Astrocyte (in vitro differentiated cells and primary cell): ENCODE results near the gene GARIN5A. TPM values are rescaled to one million over a fixed set of nuclear protein-coding genes. Genes with fewer than 3 reads are reported as not detected.

ENCODE experiments used
- DNase-seq: peaks from one replicate; pipeline ENCODE4 v3.0.0-alpha.2; 2010; ENCODE audit warnings: low read depth
- FAIRE-seq: peaks from 2 replicates; lab custom pipeline; 2011; peaks lifted over from hg19 to GRCh38; lab: Jason Lieb, UNC
- H2AFZ ChIP-seq: 2 replicates; pipeline ENCODE4 v1.6.0; 2012; ENCODE audit warnings: low read depth, low read length, inconsistent platforms
- H3K27ac ChIP-seq: 2 replicates; pipeline ENCODE4 v1.5.1; 2011; ENCODE audit warnings: low read depth, low read length, inconsistent platforms
- H3K27me3 ChIP-seq: 2 replicates; pipeline ENCODE4 v1.6.0; 2011; ENCODE audit warnings: low read length, inconsistent platforms; ENCODE audit not compliant: insufficient read depth
- H3K36me3 ChIP-seq: 2 replicates; pipeline ENCODE4 v1.5.1; 2011; ENCODE audit warnings: low read length, inconsistent platforms; ENCODE audit not compliant: insufficient read depth
- H3K4me1 ChIP-seq: 2 replicates; pipeline ENCODE4 v1.5.1; 2011; ENCODE audit warnings: low read length, inconsistent platforms; ENCODE audit not compliant: insufficient read depth
- H3K4me2 ChIP-seq: 2 replicates; pipeline ENCODE4 v1.6.0; 2012; ENCODE audit warnings: low read length, inconsistent platforms
- H3K4me3 ChIP-seq: 2 replicates; pipeline ENCODE4 v1.5.1; 2011; ENCODE audit warnings: low read depth, mild to moderate bottlenecking, low read length, inconsistent platforms; ENCODE audit not compliant: insufficient read depth
- H3K79me2 ChIP-seq: 2 replicates; pipeline ENCODE4 v1.6.0; 2012; ENCODE audit warnings: mild to moderate bottlenecking, low read length, inconsistent platforms; ENCODE audit not compliant: insufficient read depth
- H3K9ac ChIP-seq: 2 replicates; pipeline ENCODE4 v1.6.0; 2012; ENCODE audit warnings: mild to moderate bottlenecking, low read length, inconsistent platforms
- H3K9me3 ChIP-seq: 2 replicates; pipeline ENCODE4 v1.5.1; 2012; ENCODE audit warnings: low read depth, mild to moderate bottlenecking, low read length, inconsistent platforms; ENCODE audit not compliant: insufficient read depth
- H4K20me1 ChIP-seq: 2 replicates; pipeline ENCODE4 v1.6.0; 2012; ENCODE audit warnings: low read length, inconsistent platforms; ENCODE audit not compliant: insufficient read depth
- H3K27ac Mint-ChIP-seq: one replicate; pipeline ENCODE4 v1.8.0; 2021; ENCODE audit warnings: mild to moderate bottlenecking, mixed read lengths; ENCODE audit not compliant: unreplicated experiment
- H3K27me3 Mint-ChIP-seq: one replicate; pipeline ENCODE4 v1.8.0; 2021; ENCODE audit warnings: low read depth, mixed read lengths; ENCODE audit not compliant: unreplicated experiment
- H3K36me3 Mint-ChIP-seq: one replicate; pipeline ENCODE4 v1.8.0; 2021; ENCODE audit warnings: low read depth, mixed read lengths; ENCODE audit not compliant: unreplicated experiment
- H3K4me1 Mint-ChIP-seq: one replicate; pipeline ENCODE4 v1.8.0; 2021; ENCODE audit warnings: low read depth, mixed read lengths; ENCODE audit not compliant: unreplicated experiment
- H3K4me3 Mint-ChIP-seq: one replicate; pipeline ENCODE4 v1.8.0; 2021; ENCODE audit warnings: mild to moderate bottlenecking, moderate library complexity, mixed read lengths; ENCODE audit not compliant: unreplicated experiment
- H3K9me3 Mint-ChIP-seq: one replicate; pipeline ENCODE4 v1.8.0; 2021; ENCODE audit warnings: mild to moderate bottlenecking, mixed read lengths; ENCODE audit not compliant: unreplicated experiment
- CTCF ChIP-seq: IDR thresholded peaks from 2 replicates; pipeline ENCODE4 v1.5.1; 2011; ENCODE audit warnings: low read depth, mild to moderate bottlenecking, inconsistent platforms, low read length, moderate library complexity; ENCODE audit not compliant: insufficient read depth
- EZH2 ChIP-seq: IDR thresholded peaks from 2 replicates; pipeline ENCODE4 v1.6.1; 2012; ENCODE audit warnings: mild to moderate bottlenecking, low read length, inconsistent platforms; ENCODE audit not compliant: insufficient read depth
- total RNA-seq: library from RNA; stranded (reverse); gene quantifications from 2 replicates; pipeline ENCODE4 v1.2.1, GENCODE V29; 2021

The GARIN5A gene
- total RNA-seq, 1 donor from 2014 or later, result not detected

GRCh38 chr19:50428772-50429463, 47.7 kb downstream of the GARIN5A start:
- Mint-ChIP-seq H3K9me3 (peaks cover 3% of the 10 kb centered on the region), H3K27me3 (peaks cover 14% of the 10 kb centered on the region), H3K4me1 (peaks cover 3% of the 10 kb centered on the region), H3K4me3 (no peak overlapping the region), H3K27ac (no peak overlapping the region), H3K36me3 (no peaks in the 10 kb centered on the region)
- FAIRE-seq (no peak), DNase-seq (no peak)
- Histone ChIP-seq H3K4me2 (no peak overlapping the region), H3K79me2 (no peaks in the 10 kb centered on the region), H3K9ac (no peak overlapping the region), H3K36me3 (no peaks in the 10 kb centered on the region), H3K27me3 (peaks cover 22% of the 10 kb centered on the region), H3K9me3 (no peaks in the 10 kb centered on the region), H2AFZ (no peak overlapping the region), H3K4me3 (no peak overlapping the region), H3K4me1 (peaks cover 11% of the 10 kb centered on the region), H4K20me1 (no peaks in the 10 kb centered on the region), H3K27ac (no peak overlapping the region)
- no peak for TF ChIP-seq EZH2
- no peak for TF ChIP-seq CTCF

- no peaks in the 10 kb centered on the region for H3K9me3 ChIP-seq
- H3K9ac ChIP-seq, result no peak overlapping the region
- Mint-ChIP-seq H3K9me3 (peaks cover 3% of the 10 kb centered on the region), H3K4me3 (no peak overlapping the region), H3K4me1 (peaks cover 3% of the 10 kb centered on the region), H3K27ac (no peak overlapping the region), H3K27me3 (peaks cover 10% of the 10 kb centered on the region), H3K36me3 (no peaks in the 10 kb centered on the region)
- DNase-seq, result peak; percentile 70
- H3K79me2 ChIP-seq, result no peaks in the 10 kb centered on the region
- H3K4me1 ChIP-seq, result peaks cover 11% of the 10 kb centered on the region
- H4K20me1 ChIP-seq, result no peaks in the 10 kb centered on the region
- H3K27ac ChIP-seq, result no peak overlapping the region
- peak overlapping the region; percentile 69 for H2AFZ ChIP-seq
- peak overlapping the region; percentile 23 for H3K4me3 ChIP-seq
- H3K36me3 ChIP-seq, result no peaks in the 10 kb centered on the region
- no peak for FAIRE-seq
- TF ChIP-seq EZH2 (no peak), CTCF (no peak)
- H3K27me3 ChIP-seq, result peaks cover 19% of the 10 kb centered on the region
- H3K4me2 ChIP-seq, result peak overlapping the region; percentile 67
These were observed 48.6 kb downstream of the GARIN5A start for GRCh38 chr19:50427997-50428425.

GRCh38 chr19:50427318-50427925, 49.2 kb downstream of the GARIN5A start:
- DNase-seq (no peak), FAIRE-seq (no peak)
- Histone ChIP-seq H3K79me2 (no peaks in the 10 kb centered on the region), H3K4me3 (no peak overlapping the region), H3K27ac (no peak overlapping the region), H4K20me1 (no peaks in the 10 kb centered on the region), H3K4me1 (peaks cover 9% of the 10 kb centered on the region), H3K9me3 (no peaks in the 10 kb centered on the region), H3K4me2 (peak overlapping the region; percentile 67), H3K27me3 (peaks cover 18% of the 10 kb centered on the region), H2AFZ (no peak overlapping the region), H3K36me3 (no peaks in the 10 kb centered on the region), H3K9ac (no peak overlapping the region)
- Mint-ChIP-seq H3K36me3 (no peaks in the 10 kb centered on the region), H3K4me3 (no peak overlapping the region), H3K27me3 (peaks cover 8% of the 10 kb centered on the region), H3K27ac (no peak overlapping the region), H3K9me3 (peaks cover 3% of the 10 kb centered on the region), H3K4me1 (peaks cover 3% of the 10 kb centered on the region)
- no peak for TF ChIP-seq EZH2
